Fibroblast of lung (primary cell): Measurements from ENCODE around the gene ACO2.

Source experiments
- EZH2 ChIP-seq: IDR thresholded peaks from 2 replicates; pipeline ENCODE4 v1.5.1; 2012; ENCODE audit warnings: low read length, control low read depth, mild to moderate bottlenecking; ENCODE audit errors: missing control alignments
- TF ChIP-seq, protein P1 (sequence below), 2 donors: IDR thresholded peaks in 1 of 2; conservative IDR thresholded peaks in 1 of 2; 1 replicate in 1 of 2; 2 replicates in 1 of 2; pipeline ENCODE4 v1.5.1; 2011 to 2012; ENCODE audit warnings: low read length in 2 of 2, control low read depth in 1 of 2, inconsistent platforms in 1 of 2, low read depth in 1 of 2, mild to moderate bottlenecking in 1 of 2

DNA sequence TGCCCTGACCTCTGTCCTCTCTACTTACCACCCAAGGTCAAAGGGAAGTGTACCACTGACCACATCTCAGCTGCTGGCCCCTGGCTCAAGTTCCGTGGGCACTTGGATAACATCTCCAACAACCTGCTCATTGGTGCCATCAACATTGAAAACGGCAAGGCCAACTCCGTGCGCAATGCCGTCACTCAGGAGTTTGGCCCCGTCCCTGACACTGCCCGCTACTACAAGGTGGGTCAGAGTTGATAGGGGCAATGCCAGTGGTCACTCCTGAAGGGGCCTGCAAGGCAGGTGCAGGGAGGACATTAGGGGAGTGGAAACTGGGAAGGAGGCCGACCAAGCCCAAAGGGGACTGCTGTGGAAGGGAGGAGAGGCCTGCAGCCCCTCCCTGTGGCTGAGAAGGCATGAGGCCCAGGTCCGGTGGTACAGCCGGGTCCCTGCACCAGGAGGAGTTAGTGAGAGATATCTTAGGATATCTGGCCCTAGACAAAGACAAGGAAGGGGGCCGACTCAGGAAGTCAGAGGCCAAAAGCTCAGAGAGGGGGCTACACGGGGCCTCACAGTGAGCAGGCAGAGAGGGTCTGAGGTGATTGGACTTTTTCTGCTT is 57.4 kb downstream of the ACO2 start:
- no peak for TF ChIP-seq EZH2
- TF ChIP-seq, protein P1, sequence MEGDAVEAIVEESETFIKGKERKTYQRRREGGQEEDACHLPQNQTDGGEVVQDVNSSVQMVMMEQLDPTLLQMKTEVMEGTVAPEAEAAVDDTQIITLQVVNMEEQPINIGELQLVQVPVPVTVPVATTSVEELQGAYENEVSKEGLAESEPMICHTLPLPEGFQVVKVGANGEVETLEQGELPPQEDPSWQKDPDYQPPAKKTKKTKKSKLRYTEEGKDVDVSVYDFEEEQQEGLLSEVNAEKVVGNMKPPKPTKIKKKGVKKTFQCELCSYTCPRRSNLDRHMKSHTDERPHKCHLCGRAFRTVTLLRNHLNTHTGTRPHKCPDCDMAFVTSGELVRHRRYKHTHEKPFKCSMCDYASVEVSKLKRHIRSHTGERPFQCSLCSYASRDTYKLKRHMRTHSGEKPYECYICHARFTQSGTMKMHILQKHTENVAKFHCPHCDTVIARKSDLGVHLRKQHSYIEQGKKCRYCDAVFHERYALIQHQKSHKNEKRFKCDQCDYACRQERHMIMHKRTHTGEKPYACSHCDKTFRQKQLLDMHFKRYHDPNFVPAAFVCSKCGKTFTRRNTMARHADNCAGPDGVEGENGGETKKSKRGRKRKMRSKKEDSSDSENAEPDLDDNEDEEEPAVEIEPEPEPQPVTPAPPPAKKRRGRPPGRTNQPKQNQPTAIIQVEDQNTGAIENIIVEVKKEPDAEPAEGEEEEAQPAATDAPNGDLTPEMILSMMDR (conservative IDR thresholded peaks at IDR 0.05 in 1 of 2, IDR thresholded peaks at IDR 0.05 in 1 of 2; ENCODE audit: low read depth in 1 of 2, low read length in 2 of 2), result no peak
